SIG-M5 treated with dmso at 0.1 percent for 504 hours (cell line): ENCODE results near the gene MICA.
"Not testable (repeated sequence)": the region's sequence is repeated elsewhere in the genome, so short reads cannot be mapped to it uniquely, and the experiment has no call there.

ENCODE experiments used
- DNase-seq: peaks from one replicate; lab custom pipeline; 2025; ENCODE audit not compliant: unreplicated experiment; lab: John Stamatoyannopoulos, UW

MICA gene

DNA sequence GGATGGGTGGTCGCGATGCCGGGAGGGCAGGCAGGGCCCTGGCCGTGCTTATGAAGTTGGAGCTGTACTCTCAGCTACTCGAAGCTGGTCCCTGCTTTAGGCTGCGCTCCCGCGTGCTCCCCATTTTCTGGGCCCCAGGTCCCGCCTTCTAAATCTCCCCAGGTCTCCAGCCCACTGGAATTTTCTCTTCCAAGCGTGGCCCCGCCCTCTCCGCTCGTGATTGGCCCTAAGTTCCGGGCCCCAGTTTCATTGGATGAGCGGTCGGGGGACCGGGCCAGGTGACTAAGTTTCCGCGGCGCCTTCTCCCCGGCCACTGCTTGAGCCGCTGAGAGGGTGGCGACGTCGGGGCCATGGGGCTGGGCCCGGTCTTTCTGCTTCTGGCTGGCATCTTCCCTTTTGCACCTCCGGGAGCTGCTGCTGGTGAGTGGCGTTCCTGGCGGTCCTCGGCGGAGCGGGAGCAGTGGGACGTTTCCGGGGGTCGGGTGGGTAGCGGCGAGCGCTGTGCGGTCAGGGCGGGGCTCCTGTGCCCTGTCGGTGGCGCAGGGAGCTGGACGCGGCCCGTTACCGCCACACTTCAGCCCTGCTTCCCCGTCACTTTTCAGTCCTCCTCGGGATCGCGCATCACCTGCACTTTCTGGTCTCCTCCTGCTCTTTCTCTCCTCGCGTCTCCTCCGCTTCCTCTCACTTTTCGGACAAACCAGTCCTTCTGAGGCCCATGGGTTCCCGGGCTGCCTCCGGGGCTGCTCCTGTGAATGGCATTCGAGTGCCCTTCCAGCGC, at the start of gene MICA:
Gene MICA, plus strand, starts transcription at position 313 of the 778 bp plus-strand sequence. Its CDS starts 38 bp downstream, at position 351.
- DNase-seq, result peak; percentile 72

- no peak for DNase-seq
Observed at GRCh38 chr6:31354158-31354863, 49.1 kb upstream of the MICA start.

DNA sequence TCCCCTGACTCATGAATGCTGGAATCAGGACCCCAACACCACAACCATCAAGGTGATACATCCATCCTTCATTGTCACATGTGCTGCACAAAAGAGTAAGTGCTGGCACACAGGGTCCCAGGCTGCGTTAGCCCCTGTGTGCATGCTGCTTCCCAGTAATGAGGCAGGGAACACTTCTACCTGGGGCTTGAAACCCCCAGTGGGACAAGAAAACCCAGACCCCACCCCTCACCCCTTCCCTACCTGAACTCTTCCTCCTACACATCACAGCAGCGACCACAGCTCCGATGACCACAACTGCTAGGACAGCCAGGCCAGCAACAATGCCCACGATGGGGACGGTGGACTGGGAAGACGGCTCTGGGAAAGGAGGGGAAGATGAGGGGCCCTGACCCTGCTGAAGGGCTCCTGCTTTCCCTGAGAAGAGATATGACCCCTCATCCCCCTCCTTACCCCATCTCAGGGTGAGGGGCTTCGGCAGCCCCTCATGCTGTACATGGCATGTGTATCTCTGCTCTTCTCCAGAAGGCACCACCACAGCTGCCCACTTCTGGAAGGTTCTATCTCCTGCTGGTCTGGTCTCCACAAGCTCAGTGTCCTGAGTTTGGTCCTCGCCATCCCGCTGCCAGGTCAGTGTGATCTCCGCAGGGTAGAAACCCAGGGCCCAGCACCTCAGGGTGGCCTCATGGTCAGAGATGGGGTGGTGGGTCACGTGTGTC, 48.4 kb upstream of the MICA start:
- DNase-seq, result no peak

DNA sequence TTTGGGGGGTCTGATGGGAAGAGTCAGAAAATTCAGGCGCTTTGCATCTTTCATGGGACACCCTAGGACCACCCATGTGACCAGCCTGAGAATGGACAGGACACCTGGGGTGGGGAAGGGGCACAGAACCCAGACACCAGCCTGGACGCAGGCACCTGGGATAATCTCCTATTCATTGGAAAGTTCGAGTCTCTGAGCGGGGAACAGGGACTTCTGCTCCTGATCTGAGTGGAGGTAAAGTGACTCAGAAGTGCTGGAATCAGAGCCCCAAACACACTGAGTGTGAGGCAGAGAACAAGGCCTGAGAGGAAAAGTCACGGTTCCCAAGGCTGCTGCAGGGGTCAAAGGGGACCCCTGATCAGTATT, 47.8 kb upstream of the MICA start:
- no peak for DNase-seq

DNA sequence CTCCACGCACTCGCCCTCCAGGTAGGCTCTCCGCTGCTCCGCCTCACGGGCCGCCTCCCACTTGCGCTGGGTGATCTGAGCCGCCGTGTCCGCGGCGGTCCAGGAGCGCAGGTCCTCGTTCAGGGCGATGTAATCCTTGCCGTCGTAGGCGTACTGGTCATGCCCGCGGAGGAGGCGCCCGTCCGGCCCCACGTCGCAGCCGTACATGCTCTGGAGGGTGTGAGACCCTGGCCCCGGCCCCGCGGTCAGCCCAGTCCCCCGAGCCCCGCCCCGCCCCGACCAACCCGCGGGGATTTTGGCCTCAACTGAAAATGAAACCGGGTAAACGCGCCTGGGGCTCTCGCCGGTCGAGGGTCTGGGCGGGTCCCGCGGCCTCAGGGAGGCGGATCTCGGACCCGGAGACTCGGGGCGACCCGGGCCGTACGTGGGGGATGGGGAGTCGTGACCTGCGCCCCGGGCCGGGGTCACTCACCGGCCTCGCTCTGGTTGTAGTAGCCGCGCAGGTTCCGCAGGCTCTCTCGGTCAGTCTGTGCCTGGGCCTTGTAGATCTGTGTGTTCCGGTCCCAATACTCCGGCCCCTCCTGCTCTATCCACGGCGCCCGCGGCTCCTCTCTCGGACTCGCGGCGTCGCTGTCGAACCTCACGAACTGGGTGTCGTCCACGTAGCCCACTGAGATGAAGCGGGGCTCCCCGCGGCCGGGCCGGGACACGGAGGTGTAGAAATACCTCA, 47.0 kb upstream of the MICA start:
- DNase-seq, result no peak

GRCh38 chr6:31356946-31357466, 46.4 kb upstream of the MICA start, which contains the start of gene HLA-B:
Gene HLA-B (minus strand): TSS chr6:31357179. CDS start chr6:31357158, 21 bp downstream.
- peak; percentile 86 for DNase-seq

DNA sequence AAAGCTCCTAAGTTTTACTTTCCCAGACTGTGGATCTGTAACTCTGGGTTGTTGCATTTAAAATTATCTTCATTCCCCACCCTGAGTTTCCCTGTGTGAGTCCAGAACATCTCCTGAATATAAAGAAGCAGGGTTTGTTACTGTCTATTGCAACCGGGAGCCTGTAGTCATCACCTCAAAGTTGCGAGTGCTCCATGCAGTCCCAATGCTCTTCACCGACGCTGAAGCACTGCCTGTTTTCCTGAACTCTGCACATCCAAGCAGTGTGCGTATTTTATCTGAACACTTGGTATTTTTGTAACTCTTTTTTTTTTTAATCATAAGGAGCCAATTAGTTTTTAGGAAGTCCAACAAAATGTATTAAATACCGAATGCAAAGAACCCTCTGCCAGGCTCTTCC, 45.5 kb upstream of the MICA start:
- DNase-seq, result no peak

DNA sequence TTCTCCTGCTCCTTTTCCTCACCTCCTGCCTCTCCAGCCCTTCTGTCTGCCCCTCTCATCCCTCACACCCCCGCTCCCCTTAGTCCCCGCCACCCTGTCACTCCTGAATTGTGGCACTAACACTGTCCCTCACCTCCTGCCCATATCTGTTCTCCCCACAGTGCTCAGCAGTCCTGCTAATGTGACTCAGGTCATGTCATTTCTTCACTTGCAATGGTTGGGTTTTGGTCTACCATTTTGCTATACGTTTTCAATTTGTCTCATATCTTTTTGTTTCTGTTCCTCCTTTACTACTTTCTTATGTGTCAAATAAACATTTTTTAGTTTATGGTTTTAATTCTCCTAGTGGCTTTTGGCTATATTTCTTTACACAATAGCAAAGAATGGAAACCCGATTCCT, 45.1 kb upstream of the MICA start:
- DNase-seq, result no peak

- DNase-seq, result no peak
Observed at GRCh38 chr6:31359581-31359980, 43.8 kb upstream of the MICA start.

DNA sequence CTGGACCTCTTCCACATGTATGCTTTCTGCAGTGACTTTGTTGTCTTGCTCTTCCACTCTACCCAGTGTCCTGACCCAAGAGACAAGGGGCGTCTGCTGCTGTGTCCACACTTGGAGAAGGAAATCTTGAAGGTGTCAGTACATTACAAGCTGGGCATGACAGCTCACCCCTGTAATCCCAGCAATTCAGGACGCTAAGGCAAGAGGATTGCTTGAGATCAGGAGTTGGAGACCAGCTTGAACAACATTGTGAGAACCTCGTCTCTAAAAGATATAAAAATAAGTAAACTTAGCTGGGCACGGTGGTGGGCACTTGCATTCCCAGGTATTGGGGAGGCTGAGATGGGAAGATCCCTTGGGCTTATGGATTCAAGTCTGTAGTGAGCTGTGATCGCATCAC, 40.6 kb upstream of the MICA start:
- DNase-seq, result no peak

- peak; percentile 27 for DNase-seq
Observed at GRCh38 chr6:31363811-31364210, 39.6 kb upstream of the MICA start.

DNA sequence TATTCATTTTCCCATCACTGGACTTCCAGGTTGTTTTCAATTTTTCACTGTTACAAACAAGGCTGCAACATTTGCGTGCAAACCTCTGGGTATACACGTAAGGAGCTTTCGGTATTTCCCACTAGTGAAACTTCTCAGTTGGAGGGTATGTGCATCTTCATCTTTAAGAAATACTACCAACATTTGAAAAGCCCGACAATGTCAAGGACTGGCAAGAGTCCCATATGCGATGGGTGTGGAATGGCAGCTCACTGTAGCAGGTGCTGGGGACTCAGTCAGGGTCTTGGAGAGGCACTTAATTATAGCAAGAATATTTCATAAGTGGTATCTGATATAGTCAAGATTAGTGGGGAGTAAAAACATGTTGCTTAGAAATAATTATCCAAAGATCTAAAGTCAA, 37.5 kb upstream of the MICA start:
- DNase-seq, result no peak

DNA sequence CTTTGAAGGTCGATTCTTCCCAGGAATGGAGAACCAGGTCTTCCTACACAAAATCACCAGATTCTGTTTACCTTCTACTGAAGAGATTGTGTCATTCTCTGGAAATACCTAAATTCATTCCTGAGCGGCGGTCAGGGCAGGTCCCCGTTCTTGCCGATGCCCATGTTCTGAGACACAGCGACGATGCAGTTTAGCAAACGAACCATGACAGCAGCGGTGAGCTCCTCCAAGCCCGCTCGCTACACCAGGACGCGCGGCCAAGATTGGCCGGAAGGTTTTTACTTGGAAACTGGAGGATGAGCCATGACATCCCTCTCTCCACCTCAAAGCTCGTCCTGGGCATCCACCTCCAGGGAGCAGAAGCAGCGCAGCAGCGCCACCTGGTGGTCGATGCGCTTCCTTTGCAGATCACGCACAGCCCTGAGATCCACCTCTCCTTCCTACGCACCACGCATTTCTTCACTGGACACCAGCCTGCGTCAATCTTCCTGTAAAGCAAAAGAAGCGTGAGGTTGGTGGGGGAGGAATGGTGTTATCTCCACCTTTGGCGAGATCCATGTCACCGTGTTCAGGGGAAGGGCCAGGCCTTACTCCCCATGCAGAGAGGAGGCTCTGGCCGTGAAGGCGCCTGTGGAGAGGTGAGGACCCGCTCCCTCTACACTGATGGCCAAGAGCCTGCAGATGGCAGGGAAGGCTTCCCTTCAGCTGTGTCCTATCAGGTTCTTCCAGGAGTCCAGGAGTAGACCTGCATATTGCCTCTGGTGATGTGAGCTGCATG, 36.5 kb upstream of the MICA start:
- DNase-seq, result peak; percentile 68

DNA sequence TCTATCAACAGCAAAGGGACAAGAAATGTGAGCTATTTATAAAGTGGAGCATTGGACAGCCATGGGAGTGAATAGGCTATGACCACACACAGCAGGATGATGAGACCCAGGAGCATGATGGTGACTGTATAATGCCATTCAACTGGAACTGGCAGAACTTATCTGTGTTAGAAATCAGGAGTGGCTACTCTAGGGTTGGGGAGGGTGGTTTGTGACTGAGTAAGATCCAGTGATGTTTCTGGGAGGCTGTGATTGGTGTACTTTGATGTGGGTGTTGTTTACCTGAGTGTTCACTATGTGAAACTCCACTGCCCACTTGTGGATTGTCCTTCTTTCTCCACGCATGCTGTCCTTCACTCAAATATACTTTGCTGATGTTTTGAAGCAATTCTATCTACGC, 34.9 kb upstream of the MICA start:
- no peak for DNase-seq

- not testable (repeated sequence) for DNase-seq
Observed at GRCh38 chr6:31374118-31374517, 29.3 kb upstream of the MICA start.

DNA sequence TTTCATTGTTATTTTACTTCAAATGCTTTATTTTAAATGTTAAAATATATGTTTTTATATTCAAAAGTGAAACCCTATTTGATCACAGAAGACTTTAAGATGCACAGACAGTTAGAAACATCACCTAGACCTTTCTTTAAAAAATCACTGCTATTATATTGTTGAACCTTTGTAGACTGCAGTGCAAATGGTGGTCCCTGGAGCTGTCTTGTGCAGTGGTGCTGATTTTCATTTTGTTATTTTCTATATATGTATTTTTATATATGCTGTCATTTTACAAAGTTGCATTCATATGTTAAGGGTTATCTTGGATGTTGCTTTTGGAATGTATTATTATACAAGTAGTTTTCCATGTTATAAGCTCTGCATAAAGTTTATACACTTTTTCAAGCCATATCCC, 27.7 kb upstream of the MICA start:
- DNase-seq, result no peak

DNA sequence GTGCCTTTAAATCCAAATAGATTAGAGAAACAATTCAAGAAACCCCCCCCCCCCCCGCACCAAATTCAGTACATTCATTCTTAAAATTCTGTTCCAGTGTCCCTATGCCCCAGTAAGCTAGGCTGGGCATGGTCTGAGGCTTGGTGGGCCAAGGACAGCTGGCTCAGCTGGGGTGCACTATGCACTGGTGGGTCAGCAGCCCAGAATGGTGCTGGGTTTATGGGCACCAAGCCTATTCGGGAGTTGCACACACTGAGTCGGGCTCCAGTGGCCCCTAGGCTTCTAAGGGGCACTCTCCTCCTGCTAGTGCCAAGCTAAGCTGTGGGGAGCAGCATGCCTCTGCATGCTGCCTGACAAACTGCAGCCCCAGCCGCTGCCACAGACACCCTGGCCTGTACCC, 26.4 kb upstream of the MICA start:
- no peak for DNase-seq

DNA sequence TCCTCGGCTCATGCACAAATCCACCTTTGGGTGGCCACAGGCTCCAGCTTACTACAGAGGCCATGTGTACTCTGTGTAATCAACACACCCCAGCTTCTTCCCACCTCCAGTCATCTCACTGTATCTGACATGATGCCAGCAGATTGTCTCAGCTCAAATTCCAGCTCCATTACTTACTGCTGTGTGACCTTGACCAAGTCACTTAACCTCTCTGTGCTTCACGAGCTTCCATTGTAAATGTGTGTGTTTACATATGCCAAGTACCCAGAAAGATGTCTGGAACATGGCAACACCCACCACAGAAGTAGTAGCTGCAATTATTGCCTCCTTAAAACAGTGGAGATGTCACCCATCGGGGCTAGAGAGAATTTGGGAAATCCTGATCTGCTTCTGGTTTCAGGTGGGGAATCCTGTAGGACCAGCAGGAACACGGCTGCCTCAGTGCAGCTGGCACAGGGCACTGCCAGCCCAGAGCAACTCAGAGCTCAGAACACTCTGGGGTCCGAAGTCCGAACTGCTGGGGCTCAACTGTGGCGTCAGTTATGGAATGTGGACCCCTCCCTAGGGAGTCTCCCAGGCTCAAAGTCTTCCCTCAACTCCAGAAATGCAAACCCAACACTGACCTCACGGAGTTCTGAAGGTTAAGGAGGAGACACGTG, 25.2 kb upstream of the MICA start:
- no peak for DNase-seq

GRCh38 chr6:31378721-31379103, 24.7 kb upstream of the MICA start:
- DNase-seq, result no peak

- no peak for DNase-seq
Observed at GRCh38 chr6:31379850-31380249, 23.5 kb upstream of the MICA start.
